ENCODE results near the gene CCDC169. TPM values are rescaled to one million over a fixed set of nuclear protein-coding genes. Genes with fewer than 3 reads are reported as not detected.

CCDC169 gene
- total and polyA plus RNA-seq, 2 of the 13 experiments (the other 11 are each of a cell fraction or from before 2014, with no cell fraction given) = 0.25 to 0.33 TPM

GRCh38 chr13:36261976-36262375 lies 35.6 kb downstream of the CCDC169 start:
- ChIA-PET CTCF (ENCODE audit: low intra/inter-chr PET ratio, low total read pairs) (no interaction called here), POLR2A (no interaction called here)
- H3K36me3 ChIP-seq (replicated peaks in 1 of 2; ENCODE audit: control insufficient read depth in 1 of 2, insufficient read depth in 2 of 2, low read length in 2 of 2) = no peaks in the 10 kb centered on the region
- H3K9me3 ChIP-seq (ENCODE audit: low read length) = no peaks in the 10 kb centered on the region
- no peak overlapping the region for H3K4me3 ChIP-seq (replicated peaks in 1 of 3; ENCODE audit: insufficient read depth in 1 of 3, low read depth in 2 of 3, low read length in 3 of 3)
- FAIRE-seq (no peak), ATAC-seq (no peak), DNase-seq (ENCODE audit: low spot score) (no peak)
- in situ Hi-C loops (cut with HindIII; ENCODE audit: extremely low pct_ligation_motif_present, low pct_unique_long_range_greater_than_20kb) = no loop called here
- no peak overlapping the region for H2AFZ ChIP-seq (ENCODE audit: low read length)
- intact Hi-C loops (cut with micrococcal nuclease; ENCODE audit: unreplicated experiment) = no loop called here
- BruUV-seq (replicated peaks) = no TSS peak
- no peak overlapping the region for H3K4me2 ChIP-seq (ENCODE audit: low read depth, low read length)
- no peak overlapping the region for H3K9ac ChIP-seq (ENCODE audit: insufficient read depth, low read depth, low read length)
- TF ChIP-seq KDM5A (IDR thresholded peaks at IDR 0.05; ENCODE audit: borderline replicate concordance, low read length) (no peak), ZNF207 (IDR thresholded peaks at IDR 0.05; ENCODE audit: borderline replicate concordance) (no peak)
- H3K4me1 ChIP-seq (ENCODE audit: insufficient read depth, low read length) = no peaks in the 10 kb centered on the region
- no peaks in the 10 kb centered on the region for H4K20me1 ChIP-seq (ENCODE audit: insufficient read depth, low read length)
- H3K27me3 ChIP-seq (ENCODE audit: control insufficient read depth in 1 of 2, insufficient read depth in 2 of 2, low read length in 2 of 2) = no peaks in the 10 kb centered on the region
- no peak overlapping the region for H3K27ac ChIP-seq (ENCODE audit: extremely low read length, insufficient read depth, low read length)
- H3K79me2 ChIP-seq (ENCODE audit: insufficient read depth, low read length) = no peaks in the 10 kb centered on the region

GRCh38 chr13:36261011-36261410 lies 36.6 kb downstream of the CCDC169 start:
- Histone ChIP-seq H3K27me3 (ENCODE audit: control insufficient read depth in 1 of 2, insufficient read depth in 2 of 2, low read length in 2 of 2) (no peaks in the 10 kb centered on the region), H4K20me1 (ENCODE audit: insufficient read depth, low read length) (no peaks in the 10 kb centered on the region), H3K9ac (ENCODE audit: insufficient read depth, low read depth, low read length) (no peak overlapping the region), H3K9me3 (ENCODE audit: low read length) (no peaks in the 10 kb centered on the region), H3K4me1 (ENCODE audit: insufficient read depth, low read length) (no peaks in the 10 kb centered on the region), H3K79me2 (ENCODE audit: insufficient read depth, low read length) (no peaks in the 10 kb centered on the region), H3K27ac (ENCODE audit: extremely low read length, insufficient read depth, low read length) (no peak overlapping the region), H3K36me3 (replicated peaks in 1 of 2; ENCODE audit: control insufficient read depth in 1 of 2, insufficient read depth in 2 of 2, low read length in 2 of 2) (no peaks in the 10 kb centered on the region), H3K4me3 (replicated peaks in 1 of 3; ENCODE audit: insufficient read depth in 1 of 3, low read depth in 2 of 3, low read length in 3 of 3) (no peak overlapping the region), H3K4me2 (ENCODE audit: low read depth, low read length) (no peak overlapping the region), H2AFZ (ENCODE audit: low read length) (no peak overlapping the region)
- ChIA-PET POLR2A (no interaction called here), CTCF (ENCODE audit: low intra/inter-chr PET ratio, low total read pairs) (no interaction called here)
- no peak for ATAC-seq
- no TSS peak for BruUV-seq (replicated peaks)
- intact Hi-C loops (cut with micrococcal nuclease; ENCODE audit: unreplicated experiment) (no loop called here), in situ Hi-C loops (cut with HindIII; ENCODE audit: extremely low pct_ligation_motif_present, low pct_unique_long_range_greater_than_20kb) (no loop called here)
- TF ChIP-seq CC2D1A (CRISPR knock-in tag; IDR thresholded peaks at IDR 0.05) = no peak
- DNase-seq (ENCODE audit: low spot score) = no peak
- no peak for FAIRE-seq
- WGBS (ENCODE audit: low lambda C conversion rate) = 35% methylated on average over 2 of the region's 3 CpGs
